Measurements from ENCODE around the gene DCXR. TPM values are rescaled to one million over a fixed set of nuclear protein-coding genes. Genes with fewer than 3 reads are reported as not detected.

The DCXR gene
- total and polyA plus RNA-seq, 2 experiments from 2014 or later, result 86.9 to 137 TPM

- Histone ChIP-seq H3F3A (replicated peaks; ENCODE audit: low read depth) (no peaks in the 10 kb centered on the region), H2AFZ (no peak overlapping the region), H3K27me3 (ENCODE audit: insufficient read depth) (no peaks in the 10 kb centered on the region), H3K79me2 (replicated peaks; ENCODE audit: insufficient read depth) (no peaks in the 10 kb centered on the region), H3K27ac (ENCODE audit: low read depth) (no peak overlapping the region), H3K4me2 (no peak overlapping the region), H3K36me3 (ENCODE audit: insufficient read depth) (no peaks in the 10 kb centered on the region), H3K9me2 (ENCODE audit: insufficient read depth) (no peaks in the 10 kb centered on the region), H3K4me1 (ENCODE audit: insufficient read depth) (no peaks in the 10 kb centered on the region; the same call in 1 of the 2 replicates), H4K20me1 (replicated peaks; ENCODE audit: insufficient read depth) (no peaks in the 10 kb centered on the region), H3K4me3 (no peak overlapping the region)
- Mint-ChIP-seq H3K27ac (no peak overlapping the region), H3K4me1 (no peaks in the 10 kb centered on the region), H3K4me3 (no peak overlapping the region), H3K27me3 (ENCODE audit: insufficient read depth, low read depth, poor library complexity) (peaks cover 6% of the 10 kb centered on the region), H3K36me3 (ENCODE audit: low read depth) (no peaks in the 10 kb centered on the region), H3K9me3 (no peaks in the 10 kb centered on the region)
- DNase-seq (ENCODE audit: low spot score) (no peak), ATAC-seq (no peak)
- no peak for TF ChIP-seq ZNF331 (CRISPR knock-in tag; IDR thresholded peaks at IDR 0.05; ENCODE audit: low read depth)
- TF ChIP-seq ETS1 (IDR thresholded peaks at IDR 0.05), result no peak
- no peak for TF ChIP-seq CREB1 (CRISPR knock-in tag; IDR thresholded peaks at IDR 0.05; ENCODE audit: low read depth)
- no peak for TF ChIP-seq REST (IDR thresholded peaks at IDR 0.05; ENCODE audit: unreplicated experiment)
- no peak for TF ChIP-seq ZNF462 (CRISPR knock-in tag; IDR thresholded peaks at IDR 0.05)
- TF ChIP-seq JUNB (IDR thresholded peaks at IDR 0.05; ENCODE audit: unreplicated experiment), result no peak
- TF ChIP-seq ZNF114 (CRISPR knock-in tag; IDR thresholded peaks at IDR 0.05), result no peak
- TF ChIP-seq POLR2AphosphoS5 (IDR thresholded peaks at IDR 0.05; ENCODE audit: low read depth), result no peak
- TF ChIP-seq EZH2phosphoT487 (IDR thresholded peaks at IDR 0.05; ENCODE audit: unreplicated experiment), result no peak
- TF ChIP-seq EZH2 (IDR thresholded peaks at IDR 0.05; ENCODE audit: low read depth, unreplicated experiment), result no peak
- no peak for TF ChIP-seq NANOG (IDR thresholded peaks at IDR 0.05; ENCODE audit: borderline replicate concordance)
Observed at GRCh38 chr17:82012640-82013295, 24.7 kb downstream of the DCXR start.

Data from GM23338 (cell line).